GM12878 (cell line): ENCODE data around the gene PPME1. TPM values are rescaled to one million over a fixed set of nuclear protein-coding genes. Genes with fewer than 3 reads are reported as not detected.

Experiments
- ATAC-seq: fragments of 200-7000 bp; cut with Tn5 transposase; 3 replicates; pipeline ENCODE4 v1.9.1; 2020; ENCODE audit warnings: mild to moderate bottlenecking, moderate library complexity
- BruUV-seq: library from RNA; stranded (reverse); fragments of 400-500 nt; replicated peaks from 2 replicates; lab custom pipeline; 2021; lab: Mats Ljungman, UMichigan
- CTCF ChIA-PET: fragments of 300-600 bp; sonication (Branson Sonifier 250); formaldehyde crosslinking; extraction: SDS; loops from one replicate; lab custom pipeline; 2021; ENCODE audit warnings: inconsistent platforms; lab: Yijun Ruan, JAX
- POLR2A ChIA-PET: fragments of 350-600 bp; formaldehyde crosslinking; extraction: SDS; loops from one replicate; lab custom pipeline; 2021; ENCODE audit warnings: inconsistent platforms; lab: Charles Lee
- RAD21 ChIA-PET: fragments of 300-600 bp; sonication (Branson Sonifier 250); formaldehyde crosslinking; loops from one replicate; lab custom pipeline; 2023; ENCODE audit warnings: antibody characterized with exemption; ENCODE audit not compliant: unreplicated experiment; lab: Charles Lee
- SMC1A ChIA-PET: fragments of 300-600 bp; sonication (Branson Sonifier 250); formaldehyde crosslinking; loops from one replicate; lab custom pipeline; 2023; ENCODE audit not compliant: unreplicated experiment, uncharacterized antibody; lab: Charles Lee
- DNase-seq: peaks from one replicate; pipeline ENCODE4 v3.0.0-alpha.2; 2011; ENCODE audit warnings: low read depth, low spot score
- FAIRE-seq: peaks from 3 replicates; lab custom pipeline; 2011; peaks lifted over from hg19 to GRCh38; lab: Jason Lieb, UNC
- H2AFZ ChIP-seq: 2 replicates; pipeline ENCODE4 v1.6.0; 2011; ENCODE audit warnings: low read depth, low read length, control low read depth; ENCODE audit not compliant: control insufficient read depth
- H3K27ac ChIP-seq: 2 replicates; pipeline ENCODE4 v1.5.1; 2011; ENCODE audit warnings: control low read depth; ENCODE audit not compliant: control insufficient read depth, insufficient read depth
- H3K27me3 ChIP-seq, 2 experiments: replicated peaks in 1 of 2; 2 replicates each; pipeline versions ENCODE4 v1.6.0 to v1.6.1; 2011; ENCODE audit warnings: low read length in 1 of 2; ENCODE audit not compliant: control insufficient read depth in 2 of 2, insufficient read depth in 2 of 2
- H3K36me3 ChIP-seq, 2 experiments: 2 replicates each; pipeline ENCODE4 v1.5.1; 2011; ENCODE audit warnings: low read length in 1 of 2; ENCODE audit not compliant: control insufficient read depth in 2 of 2, insufficient read depth in 2 of 2
- H3K4me1 ChIP-seq: 2 replicates; pipeline ENCODE4 v1.6.1; 2011; ENCODE audit warnings: mild to moderate bottlenecking, low read length, moderate library complexity, mixed read lengths; ENCODE audit not compliant: control insufficient read depth, insufficient read depth
- H3K4me2 ChIP-seq: 2 replicates; pipeline ENCODE4 v1.6.0; 2011; ENCODE audit warnings: control low read depth; ENCODE audit not compliant: control insufficient read depth, insufficient read depth
- H3K4me3 ChIP-seq: fragments of 200-600 bp; sonication (generic); 2 replicates; pipeline ENCODE4 v1.5.1; 2016
- H3K79me2 ChIP-seq: 2 replicates; pipeline ENCODE4 v1.6.0; 2011; ENCODE audit warnings: low read length; ENCODE audit not compliant: control insufficient read depth, insufficient read depth
- H3K9ac ChIP-seq: 2 replicates; pipeline ENCODE4 v1.8.0; 2011; ENCODE audit warnings: low read length, control low read depth, mixed read lengths; ENCODE audit not compliant: control insufficient read depth, insufficient read depth
- H3K9me3 ChIP-seq: replicated peaks from 3 replicates; pipeline ENCODE4 v1.5.1; 2011; ENCODE audit warnings: mild to moderate bottlenecking, low read length; ENCODE audit not compliant: control insufficient read depth, insufficient read depth
- H4K20me1 ChIP-seq: 2 replicates; pipeline ENCODE4 v1.6.0; 2011; ENCODE audit not compliant: control insufficient read depth, insufficient read depth
- ASH2L ChIP-seq: fragments of 300-600, 200-600 bp; sonication (generic); IDR thresholded peaks from 2 replicates; pipeline ENCODE4 v1.6.1; 2017; ENCODE audit warnings: low read depth, mild to moderate bottlenecking, borderline replicate concordance
- IKZF2 ChIP-seq, 2 experiments: fragments of 450-650 bp; IDR thresholded peaks; 2 replicates each; pipeline ENCODE4 v1.6.1; 2017; ENCODE audit warnings: mild to moderate bottlenecking in 2 of 2, moderate library complexity in 2 of 2
- JUND ChIP-seq: IDR thresholded peaks from 2 replicates; pipeline ENCODE4 v1.6.1; 2012; ENCODE audit warnings: low read depth, mild to moderate bottlenecking, low read length, improper control_type of control experiment, moderate library complexity
- RAD51 ChIP-seq: fragments of 450-650 bp; IDR thresholded peaks from 2 replicates; pipeline ENCODE4 v1.6.1; 2016; ENCODE audit warnings: moderate library complexity, mild to moderate bottlenecking, inconsistent platforms
- ZNF24 ChIP-seq: fragments of 450-650 bp; IDR thresholded peaks from 2 replicates; pipeline ENCODE4 v1.6.1; 2017; ENCODE audit warnings: antibody characterized with exemption, mild to moderate bottlenecking
- WGBS: methylation state at CpG from one replicate; pipeline ENCODE4 v1.1.6; 2016; ENCODE audit warnings: low lambda C conversion rate; ENCODE audit not compliant: insufficient replicate concordance, insufficient coverage; ENCODE audit errors: missing lambda C conversion rate; 5-methylcytosine and 5-hydroxymethylcytosine counted together
- in situ Hi-C: fragments of 300-500 bp; cut with MboI; formaldehyde crosslinking; loops from 9 replicates; pipeline ENCODE4 v1.14.3; 2018; ENCODE audit warnings: mixed read lengths
- intact Hi-C: fragments of 100-400 bp; cut with micrococcal nuclease; formaldehyde crosslinking; loops from one replicate; pipeline ENCODE4 v1.14.2; 2022; ENCODE audit not compliant: unreplicated experiment
- polyA plus RNA-seq, 11 experiments: library from polyadenylated mRNA; depleted of rRNA in 4 of 11; unstranded in 6 of 11; stranded (reverse) in 5 of 11; fragments of >200 nt; fragmentation: Nextera tagmentation in 4 of 11; fragmentation: Illumina TruSeq in 1 of 11; extraction: Ambion mirVana in 4 of 11; extraction: Trizol in 1 of 11; gene quantifications; 1 replicate in 1 of 11; 2 replicates in 10 of 11; pipeline versions ENCODE4 v1.2.1 to v1.2.3, GENCODE V29; 2011 to 2016; ENCODE audit warnings: inconsistent platforms in 2 of 11, missing spikeins in 2 of 11, low read depth in 1 of 11
- total RNA-seq, 4 experiments: library from RNA; depleted of rRNA in 3 of 4; stranded (reverse); fragments of >200 nt in 3 of 4; fragmentation: Illumina TruSeq in 1 of 4; extraction: Trizol in 1 of 4; gene quantifications; 2 replicates each; pipeline versions ENCODE4 v1.2.1 to v1.2.3, GENCODE V29; 2013 to 2021
- TF ChIP-seq, protein P1 (sequence below): fragments of 450-650 bp; IDR thresholded peaks from 2 replicates; pipeline ENCODE4 v1.6.1; 2017; ENCODE audit warnings: low read depth, mild to moderate bottlenecking, moderate library complexity

The PPME1 gene
- total and polyA plus RNA-seq, 10 of the 15 experiments (the other 5 are each of a cell fraction or from before 2014, with no cell fraction given), result 3.1 to 51.4 (median 20.8) TPM

DNA sequence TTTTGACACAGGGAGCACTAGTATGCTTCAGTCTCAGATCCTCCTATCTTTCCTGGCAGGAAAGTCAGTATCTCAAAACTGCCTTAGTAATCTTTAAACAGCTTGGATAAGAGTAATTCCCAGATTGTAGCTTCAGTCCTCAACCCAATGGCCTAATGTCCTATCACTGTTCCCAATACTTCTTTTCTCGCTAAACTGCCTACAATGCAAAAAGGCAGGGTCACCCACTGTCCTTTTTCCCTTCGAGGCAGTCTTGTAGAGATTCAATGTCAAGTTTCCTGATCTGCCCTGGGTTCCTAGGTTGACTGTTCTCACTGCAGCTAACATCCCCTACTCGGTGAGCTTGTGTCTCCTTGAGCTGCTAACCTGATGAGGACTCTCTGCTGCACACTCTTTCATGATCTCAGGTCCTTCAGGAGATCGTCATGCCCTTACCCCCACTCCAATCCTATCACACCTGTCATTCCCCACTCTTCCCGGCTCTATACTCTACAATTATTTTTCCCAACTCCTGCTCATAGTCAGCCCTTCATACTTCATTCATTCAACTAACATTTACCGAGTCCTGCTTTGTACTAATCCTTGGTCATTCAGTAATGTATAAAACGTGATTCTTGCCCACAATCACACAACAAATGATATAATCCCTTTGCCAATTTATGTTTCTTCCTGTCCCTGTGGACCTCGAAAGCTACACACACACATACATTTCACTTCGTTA, 1.2 kb upstream of the PPME1 start:
- Histone ChIP-seq H3K4me2 (peak overlapping the region; percentile 96), H3K79me2 (peaks cover 51% of the 10 kb centered on the region), H3K9ac (peak overlapping the region; percentile 85), H2AFZ (peak overlapping the region; percentile 97), H3K4me1 (peaks cover 3% of the 10 kb centered on the region; the same call in 1 of the 2 replicates), H3K36me3 (peaks cover 0 to 6% of the 10 kb centered on the region in 2 experiments; a peak in 1 of 4 replicates), H3K4me3 (peak overlapping the region; percentile 90), H3K27me3 (no peaks in the 10 kb centered on the region), H3K27ac (peak overlapping the region; percentile 69), H4K20me1 (no peaks in the 10 kb centered on the region), H3K9me3 (no peaks in the 10 kb centered on the region)
- DNase-seq, result no peak
- ChIA-PET SMC1A (interaction anchor here (0.6 to 3.3 kb wide), 6 partner anchors 9 to 190 kb away, joined by 3 to 19 read pairs (median 4); no protein-coding TSS in a partner anchor), RAD21 (interaction anchor here (0.9 to 3.0 kb wide), 5 partner anchors 123 to 391 kb away, joined by 3 to 21 read pairs (median 5); no protein-coding TSS in a partner anchor), POLR2A (interaction anchor here (0.5 to 2.5 kb wide), 9 partner anchors 10 to 785 kb away, joined by 3 to 15 read pairs (median 9); partner anchors contain the start of genes MRPL48 and UCP2), CTCF (interaction anchor here (1.3 to 2.1 kb wide), 5 partner anchors 7 to 207 kb away, joined by 4 to 8 read pairs (median 5); no protein-coding TSS in a partner anchor)
- FAIRE-seq, result peak; percentile 65
- BruUV-seq, result no TSS peak
- in situ Hi-C loops (no loop called here), intact Hi-C loops (loop anchor here (5.0 kb wide), 2 partner anchors 188 to 208 kb away; partner anchors contain the start of gene UCP2)
- ATAC-seq, result no peak
- 16% methylated on average over 9 of the region's 9 CpGs for WGBS
- TF ChIP-seq ZNF24 (peak; percentile 52; the same call in 1 of the 2 replicates), JUND (no peak)

DNA sequence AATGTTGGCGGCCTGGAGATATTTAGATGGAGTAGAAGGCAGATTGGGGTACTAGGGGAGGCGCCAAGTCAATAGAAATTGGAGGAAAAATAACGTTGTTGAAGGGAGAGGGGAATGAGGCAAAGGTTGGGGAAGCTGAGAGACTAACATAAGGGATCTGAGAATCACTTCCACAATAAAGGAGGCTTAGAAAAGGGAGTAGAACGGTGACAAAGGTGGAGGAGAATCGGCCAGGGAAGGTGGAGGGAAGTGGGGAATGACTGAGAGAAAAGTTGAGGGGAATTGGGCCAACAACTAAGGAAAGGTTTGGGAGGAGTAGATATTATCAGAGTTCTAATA, 510 bp downstream of the PPME1 start:
- ATAC-seq (no peak), DNase-seq (no peak), FAIRE-seq (no peak)
- no TSS peak for BruUV-seq
- RAD21 ChIA-PET, result interaction anchor here (0.5 to 3.0 kb wide), 6 partner anchors 9 to 208 kb away, joined by 3 to 21 read pairs (median 6); partner anchors contain the start of gene UCP2
- Histone ChIP-seq H3K4me3 (peak overlapping the region; percentile 95), H2AFZ (peak overlapping the region; percentile 97), H3K27ac (peak overlapping the region; percentile 56), H3K4me2 (peak overlapping the region; percentile 74), H3K4me1 (peaks cover 3% of the 10 kb centered on the region; the same call in 1 of the 2 replicates), H3K9me3 (no peaks in the 10 kb centered on the region), H3K36me3 (0 out of 4 replicates have a peak, but pooled peaks cover 0 to 6% of the 10 kb centered on the region in 2 experiments), H3K79me2 (peaks cover 62% of the 10 kb centered on the region), H3K9ac (peak overlapping the region; percentile 74), H3K27me3 (no peaks in the 10 kb centered on the region), H4K20me1 (no peaks in the 10 kb centered on the region)
- 0% methylated on average over 5 of the region's 5 CpGs for WGBS
- intact Hi-C loops (loop anchor here (5.0 kb wide), 2 partner anchors 189 to 209 kb away; partner anchors contain the start of gene UCP2), in situ Hi-C loops (no loop called here)
- SMC1A ChIA-PET, result interaction anchor here (0.8 to 3.3 kb wide), 5 partner anchors 12 to 210 kb away, joined by 3 to 19 read pairs (median 3); no protein-coding TSS in a partner anchor
- 0 out of 2 replicates have a peak, but pooled peaks have one; percentile 11 for TF ChIP-seq RAD51
- TF ChIP-seq, protein P1, sequence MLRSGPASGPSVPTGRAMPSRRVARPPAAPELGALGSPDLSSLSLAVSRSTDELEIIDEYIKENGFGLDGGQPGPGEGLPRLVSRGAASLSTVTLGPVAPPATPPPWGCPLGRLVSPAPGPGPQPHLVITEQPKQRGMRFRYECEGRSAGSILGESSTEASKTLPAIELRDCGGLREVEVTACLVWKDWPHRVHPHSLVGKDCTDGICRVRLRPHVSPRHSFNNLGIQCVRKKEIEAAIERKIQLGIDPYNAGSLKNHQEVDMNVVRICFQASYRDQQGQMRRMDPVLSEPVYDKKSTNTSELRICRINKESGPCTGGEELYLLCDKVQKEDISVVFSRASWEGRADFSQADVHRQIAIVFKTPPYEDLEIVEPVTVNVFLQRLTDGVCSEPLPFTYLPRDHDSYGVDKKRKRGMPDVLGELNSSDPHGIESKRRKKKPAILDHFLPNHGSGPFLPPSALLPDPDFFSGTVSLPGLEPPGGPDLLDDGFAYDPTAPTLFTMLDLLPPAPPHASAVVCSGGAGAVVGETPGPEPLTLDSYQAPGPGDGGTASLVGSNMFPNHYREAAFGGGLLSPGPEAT, result no peak
- no peak for TF ChIP-seq ASH2L
- TF ChIP-seq IKZF2 (IDR thresholded peaks at IDR 0.05), result peak; percentile 19 to 25; a peak in 1 of 4 replicates
- POLR2A ChIA-PET, result interaction anchor here (0.6 to 2.5 kb wide), 11 partner anchors 8 to 817 kb away, joined by 3 to 15 read pairs (median 5); partner anchors contain the start of genes MRPL48 and UCP2
- CTCF ChIA-PET, result interaction anchor here (0.5 to 2.1 kb wide), 9 partner anchors 9 to 323 kb away, joined by 3 to 8 read pairs (median 4); no protein-coding TSS in a partner anchor
